ENCODE data around the gene PCGF3. TPM values are rescaled to one million over a fixed set of nuclear protein-coding genes. Genes with fewer than 3 reads are reported as not detected.
"Not testable (repeated sequence)": the region's sequence is repeated elsewhere in the genome, so short reads cannot be mapped to it uniquely, and the experiment has no call there.

Gene PCGF3
- total RNA-seq, 1 experiment from 2014 or later: 31.5 TPM

- BruUV-seq (replicated peaks): no TSS peak
- POLR2A ChIA-PET (ENCODE audit: unreplicated experiment): no interaction called here
Observed at GRCh38 chr4:804804-805203, 99.2 kb downstream of the PCGF3 start.

GRCh38 chr4:806979-807378, 101.3 kb downstream of the PCGF3 start:
- H4K20me1 ChIP-seq (ENCODE audit: low read length); H3K4me3 ChIP-seq (ENCODE audit: low read length); BruUV-seq (replicated peaks); H3K9ac ChIP-seq (ENCODE audit: low read length); H3K27me3 ChIP-seq (ENCODE audit: low read length); H3K36me3 ChIP-seq (ENCODE audit: low read depth, low read length); H3K79me2 ChIP-seq (ENCODE audit: low read length); H3K27ac ChIP-seq (ENCODE audit: low read length); POLR2A ChIA-PET (ENCODE audit: unreplicated experiment); H3K4me1 ChIP-seq (ENCODE audit: insufficient read depth, low read length); H3K9me3 ChIP-seq (ENCODE audit: low read length); H3K9me2 ChIP-seq (replicated peaks; ENCODE audit: low read length); CTCF ChIA-PET; H3F3A ChIP-seq (ENCODE audit: low read length, unreplicated experiment); ATAC-seq; DNase-seq; H3K4me2 ChIP-seq (ENCODE audit: low read length); H2AFZ ChIP-seq (ENCODE audit: low read length); intact Hi-C loops (cut with micrococcal nuclease): not testable (repeated sequence)

More at GRCh38 chr4:804804-805203, 99.2 kb downstream of the PCGF3 start:
- no peak for ATAC-seq
- Histone ChIP-seq H3K9me2 (replicated peaks; ENCODE audit: low read length) (no peaks in the 10 kb centered on the region), H3K4me2 (ENCODE audit: low read length) (no peak overlapping the region), H3K27ac (ENCODE audit: low read length) (no peak overlapping the region), H2AFZ (ENCODE audit: low read length) (no peak overlapping the region), H4K20me1 (ENCODE audit: low read length) (no peaks in the 10 kb centered on the region), H3K36me3 (ENCODE audit: low read depth, low read length) (no peaks in the 10 kb centered on the region), H3F3A (ENCODE audit: low read length, unreplicated experiment) (no peaks in the 10 kb centered on the region), H3K4me1 (ENCODE audit: insufficient read depth, low read length) (no peaks in the 10 kb centered on the region), H3K79me2 (ENCODE audit: low read length) (no peaks in the 10 kb centered on the region), H3K27me3 (ENCODE audit: low read length) (no peaks in the 10 kb centered on the region), H3K9ac (ENCODE audit: low read length) (no peak overlapping the region), H3K9me3 (ENCODE audit: low read length) (no peaks in the 10 kb centered on the region), H3K4me3 (ENCODE audit: low read length) (no peak overlapping the region)
- intact Hi-C loops (cut with micrococcal nuclease): no loop called here
- no peak for TF ChIP-seq CTCF (conservative IDR thresholded peaks at IDR 0.05; ENCODE audit: low read depth, low read length)
- no peak for TF ChIP-seq EZH2phosphoT487 (IDR thresholded peaks at IDR 0.05; ENCODE audit: borderline replicate concordance, low read length)
- TF ChIP-seq EZH2 (IDR thresholded peaks at IDR 0.05; ENCODE audit: low read length, unreplicated experiment): no peak
- DNase-seq: no peak
- CTCF ChIA-PET: no interaction called here

- CTCF ChIA-PET: no interaction called here
- H3K79me2 ChIP-seq (ENCODE audit: low read length): no peaks in the 10 kb centered on the region
- H3K27me3 ChIP-seq (ENCODE audit: low read length): no peaks in the 10 kb centered on the region
- BruUV-seq (replicated peaks): no TSS peak
- H3K9me2 ChIP-seq (replicated peaks; ENCODE audit: low read length): no peaks in the 10 kb centered on the region
- no peak overlapping the region for H2AFZ ChIP-seq (ENCODE audit: low read length)
- no peaks in the 10 kb centered on the region for H3F3A ChIP-seq (ENCODE audit: low read length, unreplicated experiment)
- H3K4me3 ChIP-seq (ENCODE audit: low read length): no peak overlapping the region
- no peak overlapping the region for H3K9ac ChIP-seq (ENCODE audit: low read length)
- no peak for DNase-seq
- no peaks in the 10 kb centered on the region for H3K9me3 ChIP-seq (ENCODE audit: low read length)
- intact Hi-C loops (cut with micrococcal nuclease): no loop called here
- H4K20me1 ChIP-seq (ENCODE audit: low read length): no peaks in the 10 kb centered on the region
- no peaks in the 10 kb centered on the region for H3K36me3 ChIP-seq (ENCODE audit: low read depth, low read length)
- no peak for ATAC-seq
- no peak for TF ChIP-seq CTCF (conservative IDR thresholded peaks at IDR 0.05; ENCODE audit: low read depth, low read length)
- TF ChIP-seq EZH2phosphoT487 (IDR thresholded peaks at IDR 0.05; ENCODE audit: borderline replicate concordance, low read length): no peak
- TF ChIP-seq EZH2 (IDR thresholded peaks at IDR 0.05; ENCODE audit: low read length, unreplicated experiment): no peak
- no peak overlapping the region for H3K4me2 ChIP-seq (ENCODE audit: low read length)
- no peak overlapping the region for H3K27ac ChIP-seq (ENCODE audit: low read length)
- POLR2A ChIA-PET (ENCODE audit: unreplicated experiment): no interaction called here
- no peaks in the 10 kb centered on the region for H3K4me1 ChIP-seq (ENCODE audit: insufficient read depth, low read length)
Observed at GRCh38 chr4:807792-808191, 102.2 kb downstream of the PCGF3 start.
